Measurements from ENCODE around the gene TMC3.

GRCh38 chr15:81375461-81375860 is 1.4 kb upstream of the TMC3 start:
- TF ChIP-seq, protein P1, sequence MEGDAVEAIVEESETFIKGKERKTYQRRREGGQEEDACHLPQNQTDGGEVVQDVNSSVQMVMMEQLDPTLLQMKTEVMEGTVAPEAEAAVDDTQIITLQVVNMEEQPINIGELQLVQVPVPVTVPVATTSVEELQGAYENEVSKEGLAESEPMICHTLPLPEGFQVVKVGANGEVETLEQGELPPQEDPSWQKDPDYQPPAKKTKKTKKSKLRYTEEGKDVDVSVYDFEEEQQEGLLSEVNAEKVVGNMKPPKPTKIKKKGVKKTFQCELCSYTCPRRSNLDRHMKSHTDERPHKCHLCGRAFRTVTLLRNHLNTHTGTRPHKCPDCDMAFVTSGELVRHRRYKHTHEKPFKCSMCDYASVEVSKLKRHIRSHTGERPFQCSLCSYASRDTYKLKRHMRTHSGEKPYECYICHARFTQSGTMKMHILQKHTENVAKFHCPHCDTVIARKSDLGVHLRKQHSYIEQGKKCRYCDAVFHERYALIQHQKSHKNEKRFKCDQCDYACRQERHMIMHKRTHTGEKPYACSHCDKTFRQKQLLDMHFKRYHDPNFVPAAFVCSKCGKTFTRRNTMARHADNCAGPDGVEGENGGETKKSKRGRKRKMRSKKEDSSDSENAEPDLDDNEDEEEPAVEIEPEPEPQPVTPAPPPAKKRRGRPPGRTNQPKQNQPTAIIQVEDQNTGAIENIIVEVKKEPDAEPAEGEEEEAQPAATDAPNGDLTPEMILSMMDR (IDR thresholded peaks at IDR 0.05), result no peak
- no peak for TF ChIP-seq EZH2 (IDR thresholded peaks at IDR 0.05)

All from neural progenitor cell (in vitro differentiated cells).